H1 (cell line): Measurements from ENCODE around the gene KYNU. TPM values are rescaled to one million over a fixed set of nuclear protein-coding genes. Genes with fewer than 3 reads are reported as not detected.

Experiments
- CTCF ChIA-PET: fragments of 300-600 bp; sonication (Branson Sonifier 250); formaldehyde crosslinking; loops from one replicate; lab custom pipeline; 2021; ENCODE audit not compliant: partially characterized antibody; lab: Charles Lee
- POLR2A ChIA-PET: fragments of 300-600 bp; sonication (Branson Sonifier 250); formaldehyde crosslinking; loops from one replicate; lab custom pipeline; 2021; ENCODE audit warnings: inconsistent platforms; ENCODE audit not compliant: partially characterized antibody; lab: Charles Lee
- DNase-seq, 2 experiments: peaks; one replicate each; pipeline versions ENCODE4 v3.0.0 to v3.0.0-alpha.2; 2010 to 2022; ENCODE audit warnings: low spot score in 2 of 2, low read depth in 1 of 2, mixed read lengths in 1 of 2
- FAIRE-seq: peaks from 2 replicates; lab custom pipeline; 2011; peaks lifted over from hg19 to GRCh38; lab: Jason Lieb, UNC
- H2AFZ ChIP-seq: 2 replicates; pipeline ENCODE4 v1.8.1; 2012; ENCODE audit warnings: low read length, inconsistent platforms
- H2AK5ac ChIP-seq: 2 replicates; pipeline ENCODE4 v1.6.1; 2013; ENCODE audit warnings: low read depth, low read length
- H2BK120ac ChIP-seq: replicated peaks from 2 replicates; pipeline ENCODE3; 2013; ENCODE audit warnings: low read depth, low read length, inconsistent platforms
- H2BK12ac ChIP-seq: 2 replicates; pipeline ENCODE4 v1.6.1; 2013; ENCODE audit warnings: low read depth, low read length
- H2BK15ac ChIP-seq: 2 replicates; pipeline ENCODE4 v1.6.1; 2013; ENCODE audit warnings: low read length
- H2BK20ac ChIP-seq: 2 replicates; pipeline ENCODE4 v1.6.1; 2013; ENCODE audit warnings: low read length
- H2BK5ac ChIP-seq: 2 replicates; pipeline ENCODE4 v1.6.1; 2013; ENCODE audit warnings: low read depth, low read length
- H3K14ac ChIP-seq: 2 replicates; pipeline ENCODE4 v1.6.1; 2013; ENCODE audit warnings: inconsistent platforms; ENCODE audit not compliant: insufficient read length
- H3K18ac ChIP-seq: 2 replicates; pipeline ENCODE4 v1.6.1; 2013; ENCODE audit warnings: low read length; ENCODE audit errors: extremely low read depth
- H3K23ac ChIP-seq: 2 replicates; pipeline ENCODE4 v1.6.1; 2013; ENCODE audit warnings: inconsistent platforms; ENCODE audit not compliant: insufficient read length
- H3K23me2 ChIP-seq: 2 replicates; pipeline ENCODE4 v1.6.1; 2013; ENCODE audit warnings: low read depth, low read length
- H3K27ac ChIP-seq: 2 replicates; pipeline ENCODE4 v1.6.1; 2011; ENCODE audit warnings: low read depth, low read length, inconsistent platforms
- H3K27me3 ChIP-seq, 4 experiments: replicated peaks in 1 of 4; 1 replicate in 1 of 4; 2 replicates in 3 of 4; pipeline versions ENCODE4 v1.6.1 to v1.8.1; 2011 to 2013; ENCODE audit warnings: low read length in 3 of 4, mild to moderate bottlenecking in 3 of 4, inconsistent platforms in 2 of 4, mixed read lengths in 2 of 4, moderate library complexity in 1 of 4; ENCODE audit not compliant: control insufficient read depth in 3 of 4, insufficient read depth in 3 of 4; ENCODE audit errors: extremely low read depth in 1 of 4
- H3K36me3 ChIP-seq, 4 experiments: 2 replicates each; pipeline versions ENCODE4 v1.6.1 to v1.8.1; 2011 to 2013; ENCODE audit warnings: mild to moderate bottlenecking in 4 of 4, low read length in 3 of 4, moderate library complexity in 2 of 4, control low read depth in 1 of 4, inconsistent platforms in 1 of 4; ENCODE audit not compliant: insufficient read depth in 4 of 4, control insufficient read depth in 2 of 4
- H3K4ac ChIP-seq: replicated peaks from 2 replicates; pipeline ENCODE3; 2013; ENCODE audit warnings: low read length, low read depth, mixed read lengths, inconsistent platforms; ENCODE audit not compliant: insufficient read length
- H3K4me1 ChIP-seq, 4 experiments: replicated peaks in 1 of 4; 1 replicate in 1 of 4; 2 replicates in 3 of 4; pipeline versions ENCODE4 v1.6.1 to v1.8.1; 2011 to 2013; ENCODE audit warnings: low read length in 3 of 4, inconsistent platforms in 2 of 4, mixed read lengths in 1 of 4; ENCODE audit not compliant: insufficient read depth in 4 of 4, control insufficient read depth in 3 of 4
- H3K4me2 ChIP-seq, 2 experiments: 2 replicates each; pipeline versions ENCODE4 v1.6.1 to v1.8.1; 2011 to 2013; ENCODE audit warnings: low read depth in 2 of 2, low read length in 2 of 2, control low read depth in 1 of 2, inconsistent platforms in 1 of 2, mild to moderate bottlenecking in 1 of 2; ENCODE audit not compliant: insufficient read depth in 1 of 2
- H3K4me3 ChIP-seq, 4 experiments: fragments of 200-600, 300-600 bp in 1 of 4; sonication (generic), shearing (Covaris generic), sonication (Bioruptor Twin) in 1 of 4; 2 replicates each; pipeline versions ENCODE4 v1.5.1 to v1.8.1; 2011 to 2016; ENCODE audit warnings: low read length in 4 of 4, low read depth in 3 of 4, control low read depth in 2 of 4, inconsistent platforms in 2 of 4, mild to moderate bottlenecking in 2 of 4, mixed read lengths in 1 of 4, moderate library complexity in 1 of 4; ENCODE audit not compliant: insufficient read depth in 2 of 4; ENCODE audit errors: extremely low read depth in 1 of 4
- H3K56ac ChIP-seq: replicated peaks from 2 replicates; pipeline ENCODE3; 2013; ENCODE audit warnings: low read depth, mild to moderate bottlenecking, mixed read lengths, low read length, inconsistent platforms; ENCODE audit not compliant: insufficient read length
- H3K79me1 ChIP-seq: 2 replicates; pipeline ENCODE4 v1.6.1; 2013; ENCODE audit warnings: low read depth, low read length, control low read depth
- H3K79me2 ChIP-seq, 2 experiments: 2 replicates each; pipeline versions ENCODE4 v1.6.1 to v1.8.1; 2012 to 2013; ENCODE audit warnings: low read length in 2 of 2, mild to moderate bottlenecking in 2 of 2, inconsistent platforms in 1 of 2; ENCODE audit not compliant: insufficient read depth in 2 of 2, control insufficient read depth in 1 of 2
- H3K9ac ChIP-seq, 4 experiments: replicated peaks in 1 of 4; 1 replicate in 1 of 4; 2 replicates in 3 of 4; pipeline versions ENCODE4 v1.6.1 to v1.8.1; 2011 to 2013; ENCODE audit warnings: low read depth in 3 of 4, low read length in 3 of 4, control low read depth in 2 of 4, mild to moderate bottlenecking in 2 of 4, moderate library complexity in 2 of 4, inconsistent platforms in 1 of 4; ENCODE audit errors: extremely low read depth in 1 of 4
- H3K9me3 ChIP-seq, 2 experiments: 2 replicates each; pipeline versions ENCODE4 v1.6.1 to v1.8.1; 2012 to 2013; ENCODE audit warnings: mild to moderate bottlenecking in 2 of 2, moderate library complexity in 2 of 2, control low read depth in 1 of 2, inconsistent platforms in 1 of 2, low read depth in 1 of 2, low read length in 1 of 2, mixed read lengths in 1 of 2; ENCODE audit not compliant: insufficient read depth in 2 of 2
- H4K20me1 ChIP-seq, 2 experiments: replicated peaks in 1 of 2; 2 replicates each; pipeline versions ENCODE3 to v1.8.1; 2011 to 2013; ENCODE audit warnings: inconsistent platforms in 2 of 2, low read length in 2 of 2, mild to moderate bottlenecking in 1 of 2; ENCODE audit not compliant: insufficient read depth in 2 of 2, control insufficient read depth in 1 of 2
- H4K5ac ChIP-seq: 2 replicates; pipeline ENCODE4 v1.6.1; 2013; ENCODE audit warnings: low read length, low read depth, mixed read lengths, inconsistent platforms; ENCODE audit not compliant: insufficient read length
- H4K8ac ChIP-seq: 2 replicates; pipeline ENCODE4 v1.8.0; 2013; ENCODE audit warnings: mild to moderate bottlenecking, moderate library complexity, low read length, inconsistent platforms; ENCODE audit not compliant: insufficient read depth; ENCODE audit errors: extremely low read depth
- H4K91ac ChIP-seq: replicated peaks from 2 replicates; pipeline ENCODE3; 2013; ENCODE audit warnings: low read length, mixed read lengths, inconsistent platforms; ENCODE audit not compliant: insufficient read length
- ASH2L ChIP-seq: fragments of 200-600, 300-600 bp; sonication (generic); IDR thresholded peaks from one replicate; pipeline ENCODE4 v1.7.1; 2017; ENCODE audit warnings: low read length
- GABPA ChIP-seq: IDR thresholded peaks from 2 replicates; pipeline ENCODE4 v1.6.1; 2011; ENCODE audit warnings: mild to moderate bottlenecking, low read length, moderate library complexity, borderline replicate concordance; ENCODE audit not compliant: insufficient read depth
- NANOG ChIP-seq: IDR thresholded peaks from 2 replicates; pipeline ENCODE4 v1.6.1; 2011; ENCODE audit warnings: low read length, low read depth, mild to moderate bottlenecking, inconsistent platforms; ENCODE audit not compliant: insufficient read depth, poor library complexity, severe bottlenecking
- RAD21 ChIP-seq, 2 experiments: IDR thresholded peaks in 1 of 2; conservative IDR thresholded peaks in 1 of 2; 2 replicates each; pipeline ENCODE4 v1.6.1; 2011; ENCODE audit warnings: low read depth in 2 of 2, low read length in 2 of 2, improper control_type of control experiment in 1 of 2, inconsistent platforms in 1 of 2, mild to moderate bottlenecking in 1 of 2, moderate library complexity in 1 of 2
- RNF2 ChIP-seq: fragments of 200-900, 300-1000 bp; sonication (generic); IDR thresholded peaks from 2 replicates; pipeline ENCODE4 v1.7.1; 2016; ENCODE audit warnings: borderline replicate concordance, low read depth, mild to moderate bottlenecking, antibody characterized with exemption, low read length; ENCODE audit not compliant: poor library complexity, severe bottlenecking; ENCODE audit errors: missing control alignments
- SIRT6 ChIP-seq: IDR thresholded peaks from one replicate; pipeline ENCODE4 v1.7.1; 2012; ENCODE audit warnings: low read length, inconsistent platforms
- SP1 ChIP-seq: IDR thresholded peaks from 2 replicates; pipeline ENCODE4 v1.6.1; 2011; ENCODE audit warnings: low read depth, low read length
- SP4 ChIP-seq: IDR thresholded peaks from 2 replicates; pipeline ENCODE4 v1.6.1; 2012; ENCODE audit warnings: low read length, inconsistent platforms
- TAF1 ChIP-seq: IDR thresholded peaks from 2 replicates; pipeline ENCODE4 v1.6.1; 2011; ENCODE audit warnings: mild to moderate bottlenecking, low read depth, low read length
- WGBS, 2 experiments: shearing (Covaris generic) in 1 of 2; methylation state at CpG; one replicate each; pipeline versions ENCODE4 v1.1.6 to v1.1.7; 2013 to 2015; ENCODE audit warnings: low lambda C conversion rate in 2 of 2, mixed read lengths in 2 of 2, inconsistent platforms in 1 of 2, low coverage in 1 of 2, missing lambda C conversion rate in 1 of 2; ENCODE audit not compliant: insufficient replicate concordance in 2 of 2, insufficient coverage in 1 of 2, insufficient read length in 1 of 2; ENCODE audit errors: extremely low coverage in 1 of 2, missing lambda C conversion rate in 1 of 2; 5-methylcytosine and 5-hydroxymethylcytosine counted together
- polyA plus RNA-seq, 7 experiments: library from polyadenylated mRNA; depleted of rRNA in 3 of 7; stranded (reverse) in 5 of 7; unstranded in 2 of 7; fragments of >200 nt in 5 of 7; fragments of 200-250 nt in 2 of 7; gene quantifications; 1 replicate in 5 of 7; 2 replicates in 1 of 7; 4 replicates in 1 of 7; pipeline versions ENCODE4 v1.2.1 to v1.2.3, GENCODE V29; 2011 to 2013; ENCODE audit warnings: missing spikeins in 2 of 7, mixed read lengths in 2 of 7
- total RNA-seq: library from RNA; stranded (reverse); fragmentation: NEBNext Ultra II Directional; extraction: Animal tissue kit (Norgen Biotek cat#: 25700); gene quantifications from 2 replicates; pipeline ENCODE4 v1.2.1, GENCODE V29; 2021

Gene KYNU
- total and polyA plus RNA-seq, 2 of the 8 experiments (the other 6 are each of a cell fraction or from before 2014, with no cell fraction given): 0.09 to 0.13 TPM

GRCh38 chr2:142915502-142915901 is 38.0 kb downstream of the KYNU start:
- no peak overlapping the region for H2BK20ac ChIP-seq
- no peak overlapping the region for H3K4me2 ChIP-seq
- no peak overlapping the region for H3K23ac ChIP-seq
- 0 out of 4 replicates have a peak, but pooled peaks cover 0 to 3% of the 10 kb centered on the region in 2 experiments for H3K9me3 ChIP-seq
- no peak overlapping the region for H3K56ac ChIP-seq
- FAIRE-seq: peak; percentile 36
- TF ChIP-seq RNF2: no peak
- TF ChIP-seq ASH2L: no peak
- TF ChIP-seq SIRT6: no peak
- no peak for TF ChIP-seq GABPA
- TF ChIP-seq SP4: no peak
- no peak for TF ChIP-seq TAF1
- TF ChIP-seq SP1: no peak
- no peak for TF ChIP-seq RAD21 (IDR thresholded peaks at IDR 0.05 in 1 of 2, conservative IDR thresholded peaks at IDR 0.05 in 1 of 2; ENCODE audit: low read depth in 2 of 2, low read length in 2 of 2)
- TF ChIP-seq NANOG: no peak
- H3K27ac ChIP-seq: no peak overlapping the region
- H3K79me2 ChIP-seq: no peaks in the 10 kb centered on the region
- no peak overlapping the region for H3K4me3 ChIP-seq
- no peak overlapping the region for H2BK120ac ChIP-seq
- H3K4me1 ChIP-seq: peaks cover 0 to 5% (median 0%) of the 10 kb centered on the region in 4 experiments; a peak in 1 of 7 replicates
- WGBS, 2 experiments: 95% methylated on average over 1 of the region's 1 CpG; no CpG with 5 or more reads in 1 of the 2 experiments
- H3K18ac ChIP-seq: no peak overlapping the region
- no peak overlapping the region for H3K9ac ChIP-seq
- H4K8ac ChIP-seq: no peak overlapping the region
- H3K14ac ChIP-seq: no peak overlapping the region
- H4K5ac ChIP-seq: no peak overlapping the region
- no peak overlapping the region for H2BK5ac ChIP-seq
- H3K4ac ChIP-seq: no peak overlapping the region
- H2AFZ ChIP-seq: 0 out of 2 replicates have a peak overlapping the region, but pooled peaks have one; percentile 72
- no peaks in the 10 kb centered on the region for H3K27me3 ChIP-seq
- no peak overlapping the region for H2BK12ac ChIP-seq
- ChIA-PET POLR2A (no interaction called here), CTCF (interaction anchor here (1.4 to 1.8 kb wide), 3 partner anchors 11 to 17 kb away, joined by 3 read pairs; no protein-coding TSS in a partner anchor)
- H4K20me1 ChIP-seq: no peaks in the 10 kb centered on the region
- no peak overlapping the region for H2AK5ac ChIP-seq
- no peaks in the 10 kb centered on the region for H3K36me3 ChIP-seq
- no peak overlapping the region for H2BK15ac ChIP-seq
- no peak overlapping the region for H4K91ac ChIP-seq
- no peak for DNase-seq
- H3K23me2 ChIP-seq: no peaks in the 10 kb centered on the region
- no peaks in the 10 kb centered on the region for H3K79me1 ChIP-seq
